Measurements from ENCODE around the gene SEC62. TPM values are rescaled to one million over a fixed set of nuclear protein-coding genes. Genes with fewer than 3 reads are reported as not detected.

Gene SEC62
- polyA plus RNA-seq, 1 donor from 2014 or later = 41.9 TPM

DNA sequence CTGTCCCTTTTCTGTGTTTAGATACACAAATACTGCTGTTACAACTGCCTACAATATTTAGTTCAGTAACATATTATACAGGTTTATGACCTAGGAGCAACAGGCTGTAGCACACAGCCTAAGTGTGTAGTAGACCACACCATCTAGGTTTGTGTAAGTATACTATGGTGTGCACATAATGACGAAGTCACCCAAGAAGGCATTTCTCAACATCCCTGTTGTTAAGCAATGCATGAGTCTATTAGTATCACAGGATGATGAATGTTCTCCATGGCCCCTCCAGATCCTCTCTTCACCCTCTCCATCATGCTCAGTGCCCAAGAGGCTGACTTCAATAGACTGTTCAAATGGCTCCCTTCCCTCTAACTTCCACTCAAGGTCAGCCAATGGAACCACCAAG, 14.6 kb upstream of the SEC62 start:
- no peak overlapping the region for H3K4me3 ChIP-seq (ENCODE audit: low read length)

GRCh38 chr3:169953462-169954141, 13.0 kb upstream of the SEC62 start:
- Histone ChIP-seq H3K79me2 (replicated peaks; ENCODE audit: insufficient read depth, low read length) (no peaks in the 10 kb centered on the region), H3K4me2 (ENCODE audit: low read length) (no peak overlapping the region), H3K9me3 (ENCODE audit: low read length) (no peaks in the 10 kb centered on the region), H4K20me1 (ENCODE audit: insufficient read depth) (no peaks in the 10 kb centered on the region), H3K27me3 (ENCODE audit: insufficient read depth, low read depth, low read length) (no peaks in the 10 kb centered on the region), H3K36me3 (ENCODE audit: insufficient read depth, low read length) (no peaks in the 10 kb centered on the region), H3K4me3 (ENCODE audit: low read length) (no peak overlapping the region), H3K27ac (ENCODE audit: low read length) (no peak overlapping the region), H3F3A (ENCODE audit: insufficient read depth, low read length, poor library complexity, severe bottlenecking) (no peaks in the 10 kb centered on the region), H3K9me2 (ENCODE audit: insufficient read depth, low read length) (no peaks in the 10 kb centered on the region), H3K9ac (ENCODE audit: low read length) (no peak overlapping the region), H2AFZ (ENCODE audit: low read depth, low read length) (no peak overlapping the region)
- TF ChIP-seq TAF1 (IDR thresholded peaks at IDR 0.05; ENCODE audit: low read depth) (no peak), CTCF (IDR thresholded peaks at IDR 0.05; ENCODE audit: poor library complexity, severe bottlenecking) (no peak), EZH2 (IDR thresholded peaks at IDR 0.05; ENCODE audit: borderline replicate concordance, insufficient read depth, low read length, poor library complexity, severe bottlenecking) (no peak)

More for the DNA sequence above, 14.6 kb upstream of the SEC62 start:
- Histone ChIP-seq H2AFZ (ENCODE audit: low read depth, low read length) (no peak overlapping the region), H3K79me2 (replicated peaks; ENCODE audit: insufficient read depth, low read length) (no peaks in the 10 kb centered on the region), H3K27ac (ENCODE audit: low read length) (no peak overlapping the region), H3K36me3 (ENCODE audit: insufficient read depth, low read length) (no peaks in the 10 kb centered on the region), H3K4me2 (ENCODE audit: low read length) (no peak overlapping the region), H3K9me3 (ENCODE audit: low read length) (no peaks in the 10 kb centered on the region), H3K9me2 (ENCODE audit: insufficient read depth, low read length) (no peaks in the 10 kb centered on the region), H3K9ac (ENCODE audit: low read length) (no peak overlapping the region), H3K27me3 (ENCODE audit: insufficient read depth, low read depth, low read length) (no peaks in the 10 kb centered on the region), H3F3A (ENCODE audit: insufficient read depth, low read length, poor library complexity, severe bottlenecking) (no peaks in the 10 kb centered on the region), H4K20me1 (ENCODE audit: insufficient read depth) (no peaks in the 10 kb centered on the region)
- TF ChIP-seq RAD21 (conservative IDR thresholded peaks at IDR 0.05) (no peak), REST (IDR thresholded peaks at IDR 0.05; ENCODE audit: borderline replicate concordance) (no peak), EP300 (conservative IDR thresholded peaks at IDR 0.05; ENCODE audit: poor library complexity, severe bottlenecking) (no peak), CTCF (IDR thresholded peaks at IDR 0.05; ENCODE audit: poor library complexity, severe bottlenecking) (no peak), MXI1 (conservative IDR thresholded peaks at IDR 0.05; ENCODE audit: poor library complexity, severe bottlenecking) (no peak), SMC3 (conservative IDR thresholded peaks at IDR 0.05; ENCODE audit: poor library complexity) (no peak), TAF1 (IDR thresholded peaks at IDR 0.05; ENCODE audit: low read depth) (no peak), EZH2 (IDR thresholded peaks at IDR 0.05; ENCODE audit: borderline replicate concordance, insufficient read depth, low read length, poor library complexity, severe bottlenecking) (no peak), POLR2AphosphoS5 (IDR thresholded peaks at IDR 0.05) (no peak)

All from neural cell (in vitro differentiated cells).